ENCODE results near the gene CHRNA4.

DNA sequence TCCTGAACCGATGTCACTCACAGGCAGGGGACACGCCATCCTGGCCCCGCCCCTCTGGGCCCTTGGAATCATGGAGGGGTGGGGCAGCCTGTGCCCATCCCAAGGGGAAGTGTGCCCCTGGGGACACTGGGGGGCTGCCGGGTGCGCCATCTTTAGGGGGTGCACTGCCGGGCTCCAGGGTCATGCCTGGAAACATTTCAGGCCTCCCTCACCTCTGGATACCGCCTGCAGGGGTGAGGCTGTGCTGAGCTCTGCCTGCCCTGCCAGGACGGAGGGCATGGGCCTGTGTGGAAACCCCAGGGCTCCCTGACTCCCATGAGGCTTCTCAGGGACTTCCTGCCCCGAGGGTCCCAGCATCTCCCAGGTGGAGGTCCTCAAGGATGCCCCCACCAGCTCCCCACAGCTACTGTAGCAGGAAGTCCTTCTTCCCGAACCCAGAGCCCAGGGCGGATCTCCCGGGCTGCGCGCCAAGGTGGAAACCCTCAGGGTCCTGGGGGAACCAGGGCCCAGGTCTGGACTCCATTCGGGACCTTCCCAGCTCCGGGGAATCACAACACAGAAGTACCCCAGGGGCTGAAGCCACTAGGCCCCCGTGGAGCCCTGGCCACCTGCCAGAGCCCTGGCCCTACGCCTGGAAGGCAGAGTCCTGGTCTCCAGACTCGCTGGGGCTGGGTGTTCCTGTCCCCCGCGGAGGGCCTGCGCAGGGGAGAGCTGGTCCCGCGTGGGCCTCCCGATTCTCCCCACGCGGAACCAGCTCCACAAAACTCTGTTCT is 15.6 kb downstream of the CHRNA4 start:
- TF ChIP-seq, protein P1, sequence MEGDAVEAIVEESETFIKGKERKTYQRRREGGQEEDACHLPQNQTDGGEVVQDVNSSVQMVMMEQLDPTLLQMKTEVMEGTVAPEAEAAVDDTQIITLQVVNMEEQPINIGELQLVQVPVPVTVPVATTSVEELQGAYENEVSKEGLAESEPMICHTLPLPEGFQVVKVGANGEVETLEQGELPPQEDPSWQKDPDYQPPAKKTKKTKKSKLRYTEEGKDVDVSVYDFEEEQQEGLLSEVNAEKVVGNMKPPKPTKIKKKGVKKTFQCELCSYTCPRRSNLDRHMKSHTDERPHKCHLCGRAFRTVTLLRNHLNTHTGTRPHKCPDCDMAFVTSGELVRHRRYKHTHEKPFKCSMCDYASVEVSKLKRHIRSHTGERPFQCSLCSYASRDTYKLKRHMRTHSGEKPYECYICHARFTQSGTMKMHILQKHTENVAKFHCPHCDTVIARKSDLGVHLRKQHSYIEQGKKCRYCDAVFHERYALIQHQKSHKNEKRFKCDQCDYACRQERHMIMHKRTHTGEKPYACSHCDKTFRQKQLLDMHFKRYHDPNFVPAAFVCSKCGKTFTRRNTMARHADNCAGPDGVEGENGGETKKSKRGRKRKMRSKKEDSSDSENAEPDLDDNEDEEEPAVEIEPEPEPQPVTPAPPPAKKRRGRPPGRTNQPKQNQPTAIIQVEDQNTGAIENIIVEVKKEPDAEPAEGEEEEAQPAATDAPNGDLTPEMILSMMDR (conservative IDR thresholded peaks at IDR 0.05 in 1 of 2, IDR thresholded peaks at IDR 0.05 in 1 of 2; ENCODE audit: low read depth in 1 of 2, low read length in 2 of 2), result no peak
- TF ChIP-seq EZH2 (IDR thresholded peaks at IDR 0.05; ENCODE audit: low read length, missing control alignments), result no peak

Measured in fibroblast of lung (primary cell).